Gastroesophageal sphincter (tissue), 3 donors: ENCODE results near the gene ZP3.
"Not testable (repeated sequence)": the region's sequence is repeated elsewhere in the genome, so short reads cannot be mapped to it uniquely, and the experiment has no call there.

ENCODE experiments used
- CTCF ChIP-seq, 4 experiments: fragments of 200-600 bp in 2 of 4; fragments of 450-650 bp in 2 of 4; sonication (generic) in 1 of 4; IDR thresholded peaks; one replicate each; pipeline ENCODE4 v1.5.1; 2017 to 2019; ENCODE audit warnings: antibody characterized with exemption in 4 of 4, mild to moderate bottlenecking in 2 of 4, moderate library complexity in 2 of 4
- POLR2A ChIP-seq, 2 donors: fragments of 450-650 bp; IDR thresholded peaks; one replicate each; pipeline ENCODE4 v1.6.1; 2017; ENCODE audit warnings: antibody characterized with exemption in 2 of 2, mild to moderate bottlenecking in 2 of 2, moderate library complexity in 1 of 2

- not testable (repeated sequence) for TF ChIP-seq POLR2A, CTCF (IDR thresholded peaks at IDR 0.05)
Measured at GRCh38 chr7:76425558-76425957, 808 bp downstream of the ZP3 start.
